ENCODE measurements around the gene RFPL1.
"Not testable (repeated sequence)": the region's sequence is repeated elsewhere in the genome, so short reads cannot be mapped to it uniquely, and the experiment has no call there.

RFPL1 gene

DNA sequence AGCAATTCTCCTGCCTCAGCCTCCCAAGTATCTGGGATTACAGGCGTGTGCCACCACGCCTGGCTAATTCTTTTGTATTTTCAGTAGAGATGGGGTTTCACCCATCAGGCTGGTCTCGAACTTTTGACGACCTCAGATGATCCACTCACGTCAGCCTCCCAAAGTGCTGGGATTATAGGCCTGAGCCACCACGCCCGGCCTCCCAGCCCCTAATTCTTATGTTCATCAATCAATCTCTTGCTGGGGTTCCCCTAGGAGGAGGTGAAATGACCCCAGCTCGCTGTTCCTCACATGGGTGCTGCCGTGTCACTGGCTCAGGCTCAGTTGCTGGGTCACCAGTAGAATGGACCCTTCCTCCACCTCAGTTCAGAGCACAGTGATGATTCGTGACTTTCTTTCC is at the start of gene RFPL1:
RFPL1 (plus strand) TSS at position 301 of the 400 bp plus-strand sequence.
- DNase-seq (ENCODE audit: low read depth): not testable (repeated sequence)

DNA sequence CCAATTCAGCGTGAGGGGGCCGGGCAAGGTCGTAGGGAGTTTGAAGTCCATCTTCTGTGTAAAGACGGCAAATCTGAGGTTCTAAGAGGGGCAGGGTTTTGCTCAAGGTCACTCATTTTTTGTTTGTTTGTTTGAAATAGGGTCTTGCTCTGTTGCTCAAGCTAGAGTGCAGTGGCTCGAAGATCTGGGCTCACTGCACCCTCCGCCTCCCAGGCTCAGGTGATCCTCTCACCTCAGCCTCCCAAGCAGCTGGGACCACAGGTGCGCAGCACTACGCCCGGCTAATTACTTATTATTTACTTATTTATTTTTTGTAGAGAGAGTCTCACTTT is 49.7 kb upstream of the RFPL1 start:
- DNase-seq (ENCODE audit: low read depth): no peak

DNA sequence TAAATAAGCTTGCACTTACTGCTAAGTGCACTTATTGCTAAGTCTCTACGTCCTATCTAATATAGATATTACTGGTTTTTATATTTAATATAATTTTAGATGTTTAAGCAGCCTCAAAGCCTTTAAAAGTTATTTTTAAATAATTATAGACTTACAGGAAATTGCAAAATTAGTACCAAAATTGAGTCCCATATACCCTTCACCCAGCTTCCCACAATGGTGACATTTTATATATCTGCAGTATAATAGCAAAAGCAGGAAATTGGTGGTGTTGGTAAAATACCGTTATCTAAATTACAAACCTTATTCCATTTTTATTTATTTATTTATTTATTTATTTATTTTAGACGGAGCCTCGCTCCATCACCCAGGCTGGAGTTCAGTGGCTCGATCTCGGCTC is 48.1 kb upstream of the RFPL1 start:
- no peak for DNase-seq (ENCODE audit: low read depth)

DNA sequence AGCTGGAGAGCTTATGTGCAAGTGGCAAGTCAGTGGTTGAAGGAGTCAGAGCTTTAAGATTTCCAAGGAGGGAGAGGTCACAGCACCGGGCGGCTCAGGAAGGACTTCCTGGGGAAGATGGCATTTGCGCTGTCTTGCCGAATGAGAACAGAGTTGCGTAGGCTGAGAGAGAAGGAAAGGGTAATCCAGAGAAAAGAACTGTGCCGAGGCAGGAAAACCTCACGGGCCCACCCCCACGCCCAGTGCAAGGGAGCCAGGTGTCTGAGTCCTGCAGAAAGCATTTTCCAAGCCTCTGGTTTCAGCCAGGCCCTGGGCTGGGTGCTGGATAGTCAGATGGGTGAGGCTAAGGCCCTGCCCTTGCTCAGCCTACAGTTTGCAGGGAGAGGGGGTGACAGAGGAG is 46.8 kb upstream of the RFPL1 start:
- DNase-seq (ENCODE audit: low read depth): no peak

DNA sequence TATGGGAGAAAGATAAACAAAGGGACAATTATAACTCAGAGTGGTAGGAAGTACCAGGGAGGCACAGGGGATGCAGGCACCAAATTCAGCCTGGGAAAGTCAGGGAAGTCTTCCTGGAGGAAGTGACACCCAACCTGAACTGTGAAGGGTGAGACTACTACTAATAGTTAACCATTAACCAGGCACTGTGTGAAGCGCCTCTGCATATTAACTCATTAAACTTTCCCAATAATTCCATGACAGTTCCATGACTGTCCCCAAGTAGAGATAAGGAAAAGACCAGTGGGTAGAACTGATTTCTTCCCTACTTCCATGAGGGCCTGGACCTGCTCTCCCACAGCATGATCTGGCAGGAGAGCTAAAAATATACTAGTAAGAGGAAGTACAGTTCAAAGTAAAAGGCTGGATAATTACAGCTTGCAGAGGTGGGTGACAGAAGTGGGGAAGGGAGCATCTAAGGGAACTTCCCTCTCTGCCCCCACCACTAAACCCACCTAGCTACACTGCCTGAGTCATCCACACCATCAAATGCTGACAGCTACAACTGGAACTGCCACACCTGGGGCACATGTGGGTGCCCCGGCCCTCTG is 45.3 kb upstream of the RFPL1 start:
- DNase-seq (ENCODE audit: low read depth): no peak

DNA sequence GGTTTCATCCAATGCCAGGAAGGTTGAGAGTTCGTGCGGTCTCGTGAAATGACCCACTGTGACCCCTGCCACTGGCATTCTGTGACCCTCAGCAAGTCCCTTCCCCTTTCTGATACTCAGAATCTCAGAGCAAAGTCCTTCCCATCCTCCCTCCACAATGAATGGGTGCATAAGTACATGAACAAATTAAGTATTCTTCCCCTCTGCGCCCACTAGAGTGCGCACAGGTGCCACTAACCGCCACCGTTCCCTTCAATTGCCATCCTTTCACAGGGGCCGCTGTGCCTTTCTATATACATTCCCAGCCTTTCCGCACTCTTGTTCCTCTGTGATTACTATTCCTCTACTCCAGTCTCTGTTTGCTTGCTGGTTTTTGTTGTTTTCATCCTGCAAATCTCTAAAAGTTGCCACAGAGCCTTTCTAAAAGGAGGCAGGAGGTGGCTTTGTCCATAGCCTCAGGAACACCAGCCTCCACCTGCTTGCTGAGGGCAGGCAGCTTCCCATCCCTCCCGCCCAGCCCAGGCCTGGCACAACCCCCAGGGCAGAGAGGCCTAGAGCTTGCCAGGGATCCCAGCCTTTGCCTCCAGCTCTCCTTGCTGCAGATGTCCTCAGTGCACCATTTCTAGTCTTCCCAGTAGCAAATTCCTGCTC is 43.3 kb upstream of the RFPL1 start:
- DNase-seq (ENCODE audit: low read depth): peak; percentile 58

DNA sequence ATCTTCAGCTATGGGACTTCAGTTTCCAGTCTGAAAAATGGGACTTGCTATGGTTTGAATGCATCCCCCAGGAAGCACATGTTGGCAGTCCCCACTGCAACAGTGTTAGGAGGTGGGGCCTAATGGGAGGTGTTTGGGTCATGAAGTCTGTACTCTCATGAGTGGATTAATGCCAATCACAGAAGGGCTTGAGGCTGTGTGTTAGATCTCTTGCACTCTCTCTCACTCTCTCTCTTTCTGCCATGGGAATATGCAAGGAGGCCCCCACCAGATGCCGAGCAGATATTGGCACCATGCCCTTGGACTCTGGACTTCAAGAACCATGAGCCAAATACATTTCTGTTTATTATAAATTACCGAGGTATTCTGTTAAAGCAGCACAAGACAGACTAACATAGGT is 42.3 kb upstream of the RFPL1 start:
- DNase-seq (ENCODE audit: low read depth): no peak

DNA sequence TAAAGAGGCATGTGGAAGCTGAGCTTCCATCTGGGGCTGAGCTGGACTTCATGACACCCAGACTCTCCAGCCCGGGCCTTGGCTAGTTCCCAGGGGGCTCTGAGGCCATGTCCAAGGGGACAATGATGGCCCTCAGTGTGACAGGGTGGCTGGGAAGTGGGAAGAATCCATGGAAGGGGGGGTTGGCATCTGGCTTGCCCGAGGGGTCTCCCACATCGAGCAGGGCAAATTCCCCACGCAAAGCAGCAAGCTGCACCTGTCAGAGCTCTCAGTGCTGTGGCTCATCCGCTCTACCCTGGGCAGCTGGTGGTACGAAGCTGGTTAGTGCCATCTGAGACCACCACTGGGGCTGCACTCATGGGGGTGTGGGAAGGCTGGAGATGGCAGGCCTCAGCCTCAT is 40.6 kb upstream of the RFPL1 start:
- no peak for DNase-seq (ENCODE audit: low read depth)

DNA sequence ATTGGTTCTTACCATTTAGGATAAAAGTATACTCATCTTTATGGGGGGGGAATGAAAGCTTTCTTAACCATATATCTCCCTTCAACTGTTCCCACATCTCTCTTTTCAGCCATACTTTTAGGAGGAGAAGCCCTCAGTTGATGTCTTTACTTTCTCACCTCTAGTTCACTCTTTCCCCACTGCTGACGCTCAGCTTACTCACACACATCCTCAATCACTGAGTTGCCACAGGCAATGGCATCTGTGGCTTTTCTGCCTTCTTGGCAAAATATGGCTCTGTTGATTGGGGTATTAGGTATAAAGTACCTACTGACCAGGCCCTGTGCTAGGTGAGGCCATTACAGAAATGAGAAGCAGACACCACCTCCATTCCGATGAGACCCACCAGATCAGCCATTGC is 37.8 kb upstream of the RFPL1 start:
- DNase-seq (ENCODE audit: low read depth): no peak

DNA sequence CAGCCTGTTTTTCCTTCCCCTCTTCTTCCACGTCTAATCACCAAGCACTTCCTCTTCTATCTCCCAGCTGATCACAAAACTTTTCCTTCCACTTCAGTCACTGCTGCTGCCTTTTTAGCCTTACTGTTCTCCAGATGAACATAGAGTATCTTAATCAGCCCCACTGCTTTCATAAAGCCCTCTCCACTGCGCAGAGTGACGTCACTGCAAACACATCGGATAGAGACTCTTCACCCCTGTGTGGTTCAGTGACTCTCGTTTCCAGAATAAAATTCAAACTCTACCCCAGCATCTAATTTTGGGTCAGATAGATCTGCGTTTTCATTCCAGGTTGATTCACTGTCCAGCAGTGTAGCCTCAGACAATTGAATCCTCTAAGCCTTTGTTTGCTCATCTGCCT is 36.8 kb upstream of the RFPL1 start:
- not testable (repeated sequence) for DNase-seq (ENCODE audit: low read depth)

DNA sequence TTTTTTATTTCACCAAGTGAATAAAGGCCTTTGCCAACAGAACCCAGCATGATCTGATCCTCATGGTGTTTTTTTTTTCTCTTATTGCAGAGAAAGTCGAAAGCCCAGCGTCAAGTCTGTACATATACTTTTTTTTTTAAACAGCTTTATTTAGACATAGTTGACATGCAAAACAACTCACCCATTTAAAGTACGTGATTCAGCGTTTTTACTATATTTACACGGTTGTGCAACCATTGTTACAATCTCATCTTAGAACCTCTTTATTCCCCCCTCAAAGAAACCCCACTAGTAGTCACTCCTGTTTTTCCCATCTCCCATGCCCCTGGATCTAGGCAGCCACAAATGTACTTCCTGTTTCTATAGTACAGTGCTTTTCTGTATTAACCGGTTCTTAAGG is 29.4 kb upstream of the RFPL1 start:
- DNase-seq (ENCODE audit: low read depth): no peak

DNA sequence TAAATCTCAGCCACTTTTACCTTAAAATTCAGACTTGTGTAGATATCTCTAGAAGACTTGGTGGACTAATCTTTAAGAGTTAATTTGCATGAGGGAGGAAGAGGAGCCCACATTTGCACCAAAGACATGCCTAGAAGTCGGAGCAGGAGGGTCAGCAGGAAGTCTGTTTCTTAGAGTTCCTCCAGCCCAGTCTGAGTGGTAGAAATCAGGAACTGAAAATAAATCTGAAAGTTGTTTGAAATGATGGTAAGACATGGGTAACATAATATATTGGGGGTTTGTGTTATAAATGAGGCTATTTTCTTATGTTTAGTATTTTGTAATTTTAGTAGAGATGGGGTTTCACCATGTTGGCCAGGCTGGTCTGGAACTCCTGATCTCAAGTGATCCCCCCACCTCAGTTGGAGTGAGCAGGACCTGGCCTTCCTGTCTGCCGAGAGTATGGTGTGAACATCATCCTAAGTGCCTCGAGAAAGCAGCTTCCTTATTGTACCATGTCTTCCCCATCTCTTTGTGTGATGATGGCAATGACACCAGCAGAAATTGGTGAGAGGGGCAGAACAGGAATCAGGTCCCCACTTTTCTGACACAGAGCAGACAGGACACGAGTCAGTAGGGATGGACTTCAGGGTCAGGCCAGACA is 26.7 kb upstream of the RFPL1 start:
- DNase-seq (ENCODE audit: low read depth): not testable (repeated sequence)

DNA sequence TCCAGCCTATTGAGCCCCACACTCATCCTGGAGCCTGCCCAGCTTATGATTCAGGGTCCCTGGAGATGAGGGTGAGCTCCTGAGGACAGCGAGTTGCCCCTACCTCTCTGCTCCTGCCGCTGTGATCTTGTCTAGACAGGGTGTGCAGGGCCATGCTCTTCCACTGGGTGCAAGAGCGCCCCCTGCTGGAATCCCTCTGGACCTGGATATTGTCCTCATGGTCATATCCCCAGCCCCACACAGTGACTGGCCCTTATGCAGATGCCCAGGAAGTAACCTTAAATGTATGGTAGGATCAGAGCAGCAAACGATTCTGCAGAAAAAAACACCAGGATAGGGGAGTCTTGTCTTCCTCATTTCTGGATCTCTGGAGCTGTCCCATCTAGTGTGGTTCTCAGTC is 25.6 kb upstream of the RFPL1 start:
- DNase-seq (ENCODE audit: low read depth): not testable (repeated sequence)

DNA sequence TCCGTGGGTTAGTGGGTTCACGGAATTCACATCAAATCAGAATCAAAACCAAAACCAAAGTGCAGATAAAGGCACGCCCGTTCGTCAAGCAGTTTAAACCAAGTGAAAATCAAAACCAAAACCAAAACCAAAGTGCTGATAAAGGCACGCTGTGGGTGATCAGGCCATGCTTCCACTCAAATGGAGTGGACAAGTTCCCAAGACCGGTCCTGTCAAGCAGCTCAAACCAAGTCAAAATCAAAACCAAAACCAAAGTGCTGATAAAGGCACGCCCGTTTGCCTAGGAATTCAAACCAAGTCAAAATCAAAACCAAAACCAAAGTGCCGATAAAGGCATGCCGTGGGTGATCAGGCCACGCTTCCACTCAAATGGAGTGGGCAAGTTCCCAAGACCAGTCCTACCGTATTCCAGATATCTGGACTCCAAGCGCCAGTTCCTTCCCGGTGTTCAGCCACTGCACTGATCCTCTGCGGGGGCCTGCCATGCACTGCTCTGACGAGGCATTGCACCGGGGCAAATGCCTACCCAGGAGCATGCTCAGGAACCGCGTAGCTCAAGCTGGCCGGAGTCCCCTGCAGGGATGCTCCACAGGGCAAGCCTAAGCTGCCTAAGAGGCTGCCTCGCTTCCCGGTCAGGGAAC is 23.3 kb upstream of the RFPL1 start:
- DNase-seq (ENCODE audit: low read depth): not testable (repeated sequence)

DNA sequence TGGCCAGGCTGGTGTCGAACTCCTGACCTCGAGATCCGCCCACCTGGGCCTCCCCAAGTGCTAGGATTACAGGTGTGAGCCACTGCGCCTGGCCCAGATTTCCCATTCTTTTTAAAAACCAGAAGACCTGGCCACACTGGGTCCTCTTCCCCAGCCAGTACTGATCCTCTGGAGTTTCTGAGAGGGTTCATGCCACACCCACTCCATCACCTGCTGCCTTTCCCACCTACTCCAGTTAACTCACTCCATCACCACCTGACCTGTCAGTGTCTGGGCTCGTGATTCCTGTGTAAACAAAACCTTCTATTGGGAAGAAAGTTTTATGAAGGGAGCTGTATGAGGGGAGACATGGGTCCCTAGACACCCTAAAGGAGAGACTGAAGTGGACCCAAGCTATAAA is 19.7 kb upstream of the RFPL1 start:
- not testable (repeated sequence) for DNase-seq (ENCODE audit: low read depth)

DNA sequence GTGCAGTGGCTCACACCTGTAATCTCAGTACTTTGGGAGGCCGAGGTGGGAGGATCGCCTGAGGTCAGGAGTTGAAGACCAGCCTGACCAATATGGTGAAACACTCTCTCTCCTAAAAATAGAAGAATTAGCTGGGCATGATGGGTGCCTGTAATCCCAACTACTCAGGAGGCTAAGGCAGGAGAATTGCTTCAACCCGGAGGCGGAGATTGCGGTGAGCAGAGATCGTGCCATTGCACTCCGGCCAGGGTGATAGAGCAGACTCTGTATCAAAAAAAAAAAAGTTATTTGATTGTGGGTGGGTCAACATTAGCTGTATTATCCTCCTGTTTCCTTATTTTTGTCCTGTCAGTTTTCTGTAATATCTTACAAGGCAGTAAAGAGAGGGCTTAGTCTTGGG is 11.9 kb upstream of the RFPL1 start:
- no peak for DNase-seq (ENCODE audit: low read depth)

DNA sequence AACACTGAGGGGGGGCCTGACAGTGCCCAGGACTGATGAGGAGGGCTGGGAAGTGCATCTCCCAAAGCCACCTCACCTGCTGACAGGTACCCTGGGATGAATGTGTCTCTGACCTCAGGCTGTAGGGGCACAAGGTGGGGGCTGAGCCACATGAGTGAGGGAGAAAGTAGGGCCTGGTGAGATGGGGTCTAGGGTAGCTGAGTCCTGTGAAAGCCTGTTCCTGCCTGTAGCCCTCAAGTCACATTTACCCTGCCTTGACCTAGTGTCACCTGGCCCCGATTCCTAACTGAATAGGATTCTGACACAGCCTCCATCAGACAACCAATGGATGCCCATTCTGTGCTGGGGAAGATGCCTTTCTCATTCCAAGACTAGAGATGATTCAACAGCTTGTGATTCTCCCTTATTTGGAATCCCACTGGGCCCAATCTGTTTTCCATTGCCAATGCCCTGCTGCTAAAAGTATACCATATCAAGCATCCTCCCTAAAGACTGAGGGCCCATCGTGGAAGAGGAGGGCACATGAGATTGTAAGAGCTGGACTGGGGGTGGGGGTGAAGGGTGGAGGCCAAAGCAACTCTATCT is 11.1 kb upstream of the RFPL1 start:
- no peak for DNase-seq (ENCODE audit: low read depth)

DNA sequence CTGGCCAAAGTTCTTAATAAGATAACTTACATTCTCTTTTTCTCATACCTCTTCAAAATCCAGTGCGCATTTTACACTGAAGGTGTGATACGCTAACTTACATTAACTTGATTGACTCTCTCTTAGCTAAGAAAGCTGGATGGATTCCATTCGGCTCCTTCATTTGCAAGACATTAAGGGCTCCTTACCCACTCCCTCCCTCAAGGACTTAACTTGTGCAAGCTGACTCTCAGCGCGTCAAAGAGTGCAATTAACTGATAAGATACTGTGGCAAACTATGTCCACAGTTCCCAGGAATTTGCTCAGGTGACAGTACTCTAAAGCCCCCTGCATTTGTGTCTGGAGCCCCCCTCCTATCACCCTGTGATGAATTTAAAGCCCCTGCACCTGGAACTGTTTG is 6.4 kb upstream of the RFPL1 start:
- DNase-seq (ENCODE audit: low read depth): no peak

DNA sequence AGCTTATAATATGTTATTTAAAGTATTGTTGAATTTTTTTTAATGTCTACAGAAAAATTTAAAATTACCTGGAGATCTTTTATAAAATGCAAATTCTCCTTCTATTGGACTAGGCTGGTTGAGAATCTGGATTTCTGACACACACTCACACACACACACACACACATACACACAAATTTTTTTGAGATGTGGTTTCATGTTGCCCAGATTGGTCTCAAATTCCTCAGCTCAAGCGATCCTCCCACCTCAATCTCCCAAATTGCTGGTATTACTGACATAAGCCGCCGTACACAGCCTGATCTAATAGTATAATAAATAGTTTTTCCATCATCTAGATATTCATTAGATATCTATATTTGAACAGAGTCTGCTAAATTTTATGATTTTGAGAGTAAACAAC is 4.5 kb upstream of the RFPL1 start:
- no peak for DNase-seq (ENCODE audit: low read depth)

DNA sequence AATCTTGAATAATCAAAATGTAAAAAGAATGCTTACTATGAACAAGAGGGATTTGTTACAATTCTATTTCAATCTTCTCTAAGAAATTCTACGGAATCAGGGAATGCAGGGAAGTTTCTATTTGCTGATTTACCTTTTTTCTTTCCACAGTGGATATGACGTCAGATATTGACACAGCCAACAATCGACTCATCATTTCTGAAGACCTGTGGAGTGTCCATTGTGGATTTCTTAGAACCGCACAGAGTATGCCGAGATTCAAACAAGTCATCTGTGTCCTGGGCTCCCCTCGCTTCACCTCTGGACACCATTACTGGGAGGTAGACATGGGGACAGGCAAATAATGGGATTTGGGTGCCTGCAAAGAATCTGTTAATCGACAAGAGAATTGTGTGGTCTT is 4.1 kb upstream of the RFPL1 start:
- no peak for DNase-seq (ENCODE audit: low read depth)

DNA sequence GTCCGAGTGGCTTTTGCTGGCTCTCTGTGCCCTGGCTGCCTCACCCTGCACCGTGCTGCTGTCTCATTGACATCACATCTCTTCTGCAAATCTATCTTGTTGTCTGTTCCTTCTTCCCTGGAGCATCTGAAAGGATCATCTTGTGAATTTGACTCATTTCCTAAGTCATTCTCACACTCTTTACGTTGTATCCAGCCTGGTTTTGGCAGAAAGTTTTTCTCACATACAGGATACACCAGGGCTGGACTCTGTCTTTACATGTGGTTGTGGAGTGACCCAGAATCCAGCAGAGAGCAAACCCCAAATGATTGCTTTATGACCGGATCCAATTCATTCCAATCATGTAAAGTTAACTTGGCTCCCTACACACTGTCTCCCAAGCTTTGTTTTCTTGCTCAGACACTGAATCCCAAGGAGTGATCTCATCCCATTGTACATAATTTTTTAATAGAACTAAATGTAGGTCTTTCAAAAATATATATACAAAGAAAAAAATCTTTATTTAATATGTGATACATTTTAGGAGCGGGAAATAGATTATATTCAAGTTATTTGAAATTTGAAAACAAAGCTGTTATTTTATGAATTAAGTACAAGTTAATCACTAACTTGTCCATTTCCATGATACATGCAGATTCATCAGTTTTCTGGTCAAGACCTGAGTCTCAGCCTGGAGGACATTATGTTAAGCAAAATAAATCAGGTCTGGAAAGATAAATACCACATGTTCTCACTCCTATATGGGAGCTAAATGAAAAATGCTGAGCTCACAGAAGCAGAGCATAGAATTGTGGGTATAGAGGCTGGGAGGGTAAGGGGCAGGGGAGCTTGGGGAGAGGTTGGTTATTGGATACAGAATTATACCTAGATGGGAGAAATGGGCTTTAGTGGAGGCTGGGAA is 2.9 kb upstream of the RFPL1 start:
- no peak for DNase-seq (ENCODE audit: low read depth)

DNA sequence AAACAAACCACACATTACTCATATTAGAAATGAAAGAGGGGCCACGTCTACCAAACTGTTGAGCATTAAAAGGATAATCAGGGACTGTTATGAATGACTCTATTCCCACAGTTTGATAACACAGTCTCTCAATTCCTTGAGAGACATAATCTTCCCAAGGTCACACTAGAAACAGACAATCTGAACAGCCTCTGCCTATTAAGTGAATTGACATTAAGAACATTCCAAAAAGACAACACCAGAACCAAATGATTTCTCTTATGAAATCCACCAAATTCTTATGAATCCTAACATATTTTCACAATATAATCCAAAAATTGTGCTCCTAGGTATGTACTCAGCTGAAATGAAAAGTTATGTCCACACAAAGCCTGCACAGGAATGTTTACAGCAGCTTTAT is 4.6 kb downstream of the RFPL1 start:
- no peak for DNase-seq (ENCODE audit: low read depth)

Data from CMK (cell line).